D721Med (cell line): ENCODE measurements around the gene CFAP58.

ENCODE experiments used
- DNase-seq: peaks from one replicate; pipeline ENCODE4 v3.0.0; 2011; ENCODE audit warnings: low spot score; ENCODE audit not compliant: insufficient read length
- FAIRE-seq: peaks from 2 replicates; lab custom pipeline; 2011; peaks lifted over from hg19 to GRCh38; lab: Jason Lieb, UNC
- TF ChIP-seq, protein P1 (sequence below): IDR thresholded peaks from 2 replicates; pipeline ENCODE4 v1.5.1; 2012; ENCODE audit warnings: mild to moderate bottlenecking, control low read depth; ENCODE audit not compliant: insufficient read depth; ENCODE audit errors: missing control alignments

CFAP58 gene

DNA sequence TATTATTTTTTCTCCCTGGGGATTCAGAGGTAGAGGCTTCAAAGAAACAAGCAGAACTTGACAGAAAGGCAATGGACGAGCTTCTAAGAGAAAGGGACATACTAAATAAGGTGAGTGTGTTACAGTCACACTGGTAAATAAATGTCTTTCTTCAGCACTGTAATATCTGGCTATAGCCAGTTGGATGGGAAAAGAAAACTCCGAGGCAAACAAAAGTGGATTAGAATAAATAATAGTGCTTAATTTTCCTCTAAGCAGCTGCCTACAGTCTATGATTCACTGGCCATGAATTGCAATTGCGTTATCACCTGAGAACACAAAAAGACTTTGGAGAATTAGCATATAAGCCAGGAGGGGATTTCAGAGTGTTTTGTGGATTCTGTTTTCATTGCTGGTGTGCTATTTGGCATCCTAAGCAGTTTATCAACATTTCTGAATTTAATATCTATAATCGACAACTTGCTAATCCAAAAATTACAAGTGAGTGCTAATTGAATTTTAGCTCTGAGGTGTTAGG is 23.2 kb downstream of the CFAP58 start:
- no peak for FAIRE-seq

DNA sequence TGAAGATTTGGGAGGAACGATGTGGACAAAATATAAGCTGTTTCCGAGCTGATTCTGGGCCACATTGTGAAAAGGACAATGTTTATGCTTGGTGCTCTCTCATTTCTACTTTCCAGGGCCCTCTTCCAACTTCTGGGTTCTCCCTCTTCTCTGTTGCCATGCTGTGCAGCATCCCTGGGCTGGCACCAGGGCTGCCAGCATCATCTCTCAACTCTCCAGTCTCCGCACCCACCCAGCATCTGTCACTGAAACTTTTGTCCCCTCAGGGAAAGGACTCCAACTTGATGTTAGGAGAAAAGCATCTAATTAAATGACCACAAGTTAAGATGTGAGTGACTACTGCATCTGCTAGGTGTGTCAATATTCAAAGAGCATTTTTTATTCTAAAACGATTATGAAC is 26.7 kb downstream of the CFAP58 start:
- DNase-seq (no peak), FAIRE-seq (no peak)
- TF ChIP-seq, protein P1, sequence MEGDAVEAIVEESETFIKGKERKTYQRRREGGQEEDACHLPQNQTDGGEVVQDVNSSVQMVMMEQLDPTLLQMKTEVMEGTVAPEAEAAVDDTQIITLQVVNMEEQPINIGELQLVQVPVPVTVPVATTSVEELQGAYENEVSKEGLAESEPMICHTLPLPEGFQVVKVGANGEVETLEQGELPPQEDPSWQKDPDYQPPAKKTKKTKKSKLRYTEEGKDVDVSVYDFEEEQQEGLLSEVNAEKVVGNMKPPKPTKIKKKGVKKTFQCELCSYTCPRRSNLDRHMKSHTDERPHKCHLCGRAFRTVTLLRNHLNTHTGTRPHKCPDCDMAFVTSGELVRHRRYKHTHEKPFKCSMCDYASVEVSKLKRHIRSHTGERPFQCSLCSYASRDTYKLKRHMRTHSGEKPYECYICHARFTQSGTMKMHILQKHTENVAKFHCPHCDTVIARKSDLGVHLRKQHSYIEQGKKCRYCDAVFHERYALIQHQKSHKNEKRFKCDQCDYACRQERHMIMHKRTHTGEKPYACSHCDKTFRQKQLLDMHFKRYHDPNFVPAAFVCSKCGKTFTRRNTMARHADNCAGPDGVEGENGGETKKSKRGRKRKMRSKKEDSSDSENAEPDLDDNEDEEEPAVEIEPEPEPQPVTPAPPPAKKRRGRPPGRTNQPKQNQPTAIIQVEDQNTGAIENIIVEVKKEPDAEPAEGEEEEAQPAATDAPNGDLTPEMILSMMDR = no peak

More for the DNA sequence above, 23.2 kb downstream of the CFAP58 start:
- TF ChIP-seq, protein P1 = no peak
- no peak for DNase-seq

DNA sequence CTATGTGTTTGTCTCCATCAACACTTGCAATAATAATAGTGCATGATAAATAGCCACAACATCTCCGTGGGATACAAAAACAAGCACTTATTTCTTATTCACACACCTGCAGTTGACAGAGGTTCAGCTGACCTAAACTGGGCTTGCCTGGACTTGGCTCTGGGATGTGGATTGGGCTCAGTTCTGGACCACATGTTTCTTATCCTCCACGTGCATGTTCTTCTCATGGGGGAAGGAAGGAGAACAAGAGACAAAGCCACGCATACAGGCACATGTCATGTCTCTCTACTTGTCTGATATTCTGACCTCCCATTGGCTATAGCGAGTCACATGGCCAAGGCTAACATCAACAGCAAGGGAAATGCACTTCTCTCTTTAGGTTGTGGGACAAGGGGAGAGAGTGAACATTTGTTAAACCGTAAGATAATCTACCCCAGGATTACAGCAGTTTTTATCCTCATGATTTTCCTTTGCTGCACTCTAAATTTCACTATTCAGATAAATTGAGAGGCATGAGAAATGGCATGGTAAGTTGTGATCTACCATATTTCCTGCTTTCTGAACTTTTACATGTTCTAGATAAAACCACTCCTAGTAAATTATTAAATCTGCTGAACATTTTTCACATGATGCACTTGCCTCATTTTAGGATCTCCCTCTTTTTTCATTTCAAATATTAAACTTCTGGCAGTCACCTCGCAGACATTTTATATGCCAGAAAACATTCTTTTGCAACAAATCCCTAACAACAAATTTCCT is 33.7 kb downstream of the CFAP58 start:
- FAIRE-seq (no peak), DNase-seq (no peak)
- TF ChIP-seq, protein P1 = no peak

DNA sequence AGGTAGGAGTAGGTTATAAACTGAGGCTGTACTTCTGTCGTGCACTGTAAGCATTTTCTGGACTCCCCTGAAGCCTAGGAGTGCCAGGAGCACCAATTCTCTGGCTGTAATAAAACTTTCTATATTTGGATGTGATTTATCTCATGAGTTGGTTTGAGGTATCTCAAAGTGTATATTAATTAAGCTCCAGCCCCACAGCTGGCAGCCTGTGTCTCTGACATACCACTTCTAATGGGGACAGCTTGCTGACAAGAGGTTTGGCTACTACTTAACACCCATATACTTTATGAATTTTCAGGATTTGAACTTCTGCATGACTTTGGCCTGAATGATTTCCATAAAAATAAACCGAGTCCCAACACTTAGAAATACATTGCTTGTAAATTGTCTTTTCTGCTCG is 35.2 kb downstream of the CFAP58 start:
- TF ChIP-seq, protein P1 = no peak
- no peak for DNase-seq
- no peak for FAIRE-seq

DNA sequence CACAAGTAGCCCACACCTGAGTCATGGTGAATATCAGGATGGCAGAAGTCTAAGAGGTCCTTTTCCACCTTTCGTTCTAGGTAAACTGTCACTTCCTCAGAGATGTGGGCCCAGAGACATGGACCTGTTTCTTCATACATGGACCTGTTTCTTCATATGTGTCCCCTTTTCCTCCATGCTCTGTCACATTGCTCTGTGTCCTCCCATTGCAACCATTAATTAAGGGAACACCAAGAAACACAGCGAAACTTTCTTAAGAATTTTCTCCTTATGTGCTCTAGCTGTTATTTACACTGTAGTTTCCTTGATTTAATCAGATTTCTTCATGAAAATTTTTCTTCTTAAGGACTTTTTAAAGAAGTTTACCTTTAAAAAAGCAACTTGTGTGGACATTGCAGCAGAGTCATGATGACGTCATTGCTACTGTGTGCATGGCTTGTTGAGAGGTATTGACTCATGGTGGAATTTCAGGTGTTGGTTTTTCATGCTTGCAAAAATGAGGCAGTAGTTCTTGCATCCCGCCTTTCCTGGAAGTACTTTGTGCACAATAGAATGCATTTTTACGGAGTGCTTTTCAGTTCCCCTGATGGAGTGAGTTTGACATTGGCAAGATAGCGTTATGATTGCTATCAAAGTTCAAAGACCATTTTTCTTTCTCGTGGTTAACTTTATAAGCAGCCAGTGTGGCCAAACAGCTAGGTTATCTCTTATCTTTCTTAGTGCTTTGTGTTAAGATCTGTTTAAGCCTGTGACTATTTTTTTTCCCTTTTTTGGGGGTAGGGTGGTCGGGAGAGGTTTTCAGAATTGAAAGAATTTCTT is 37.7 kb downstream of the CFAP58 start:
- DNase-seq = no peak
- TF ChIP-seq, protein P1 = no peak
- FAIRE-seq = no peak

DNA sequence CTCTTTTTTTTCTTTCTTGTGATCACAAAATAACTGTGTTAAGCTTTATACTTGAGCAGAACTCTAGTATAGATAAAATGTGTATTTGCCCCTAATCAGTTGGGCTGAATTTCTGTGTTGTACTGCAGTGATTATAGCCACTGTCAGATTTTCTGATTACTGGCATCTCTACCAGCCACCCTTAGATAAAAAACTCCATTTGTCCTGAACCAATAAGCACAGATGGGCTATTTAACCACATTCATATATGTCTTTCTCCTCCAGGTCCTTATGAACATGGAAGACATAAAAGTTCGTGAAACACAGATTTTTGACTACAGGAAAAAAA is 38.3 kb downstream of the CFAP58 start:
- TF ChIP-seq, protein P1 = no peak
- FAIRE-seq = no peak
- no peak for DNase-seq
